Right lung (tissue), 5 donors: ENCODE data around the gene IL3. TPM values are rescaled to one million over a fixed set of nuclear protein-coding genes. Genes with fewer than 3 reads are reported as not detected.

Source experiments
- DNase-seq, 2 donors: peaks; one replicate each; pipeline ENCODE4 v3.0.0-alpha.2; 2013
- polyA plus RNA-seq, 5 donors: library from polyadenylated mRNA; unstranded; fragments of 120-200 nt; gene quantifications; one replicate each; pipeline versions ENCODE4 v1.2.1 to v1.2.3, GENCODE V29; 2013; ENCODE audit warnings: inconsistent platforms in 1 of 5, low replicate concordance in 1 of 5; ENCODE audit not compliant: insufficient read length in 5 of 5, insufficient read depth in 1 of 5

The IL3 gene
- polyA plus RNA-seq, 5 donors, result not detected

GRCh38 chr5:132025403-132025971 lies 35.0 kb upstream of the IL3 start:
- DNase-seq, result no peak

GRCh38 chr5:132026516-132027008 lies 33.9 kb upstream of the IL3 start:
- no peak for DNase-seq

- no peak for DNase-seq
These were observed 33.4 kb upstream of the IL3 start for GRCh38 chr5:132027027-132027426.

GRCh38 chr5:132029609-132030330 lies 30.7 kb upstream of the IL3 start:
- DNase-seq, result no peak

GRCh38 chr5:132030610-132031009 lies 29.8 kb upstream of the IL3 start:
- no peak for DNase-seq

- DNase-seq, result no peak
These were observed 28.3 kb upstream of the IL3 start for GRCh38 chr5:132032196-132032595.

GRCh38 chr5:132033122-132033521 lies 27.3 kb upstream of the IL3 start:
- no peak for DNase-seq

- no peak for DNase-seq
These were observed 23.1 kb upstream of the IL3 start for GRCh38 chr5:132037353-132037752.

- no peak for DNase-seq
These were observed 16.2 kb upstream of the IL3 start for GRCh38 chr5:132044207-132044606.

GRCh38 chr5:132046880-132047299 lies 13.6 kb upstream of the IL3 start:
- DNase-seq, result no peak

- DNase-seq, result no peak
These were observed 11.4 kb upstream of the IL3 start for GRCh38 chr5:132049093-132049492.

- DNase-seq, result no peak
These were observed 10.9 kb upstream of the IL3 start for GRCh38 chr5:132049559-132049958.

GRCh38 chr5:132050136-132050535 lies 10.3 kb upstream of the IL3 start:
- DNase-seq, result no peak

- DNase-seq, result no peak
These were observed 9.5 kb upstream of the IL3 start for GRCh38 chr5:132050661-132051552.

- DNase-seq, result no peak
These were observed 7.9 kb upstream of the IL3 start for GRCh38 chr5:132052520-132052919.

- no peak for DNase-seq
These were observed 7.0 kb upstream of the IL3 start for GRCh38 chr5:132053483-132053882.

GRCh38 chr5:132054031-132054696 lies 6.3 kb upstream of the IL3 start:
- no peak for DNase-seq

- no peak for DNase-seq
These were observed 5.6 kb upstream of the IL3 start for GRCh38 chr5:132054697-132055440.

- DNase-seq, result no peak
These were observed 5.0 kb upstream of the IL3 start for GRCh38 chr5:132055441-132055807.

GRCh38 chr5:132055808-132056609 lies 4.4 kb upstream of the IL3 start:
- DNase-seq, result no peak
